HL-60 (cell line): ENCODE data around the gene PTCRA.

ENCODE experiments used
- DNase-seq, 2 experiments: peaks; one replicate each; pipeline ENCODE4 v3.0.0-alpha.2; 2010 to 2020; ENCODE audit warnings: low read depth in 1 of 2, low spot score in 1 of 2
- H3K27ac ChIP-seq: fragments of 250-450 bp; sonication (Bioruptor Pico); replicated peaks from 2 replicates; pipeline ENCODE4 v1.5.1; 2020; ENCODE audit warnings: mild to moderate bottlenecking, moderate library complexity
- H3K27me3 ChIP-seq: fragments of 250-450 bp; sonication (Bioruptor Pico); 2 replicates; pipeline ENCODE4 v1.5.1; 2021; ENCODE audit warnings: mild to moderate bottlenecking, moderate library complexity; ENCODE audit not compliant: insufficient read depth, poor library complexity, severe bottlenecking
- H3K4me3 ChIP-seq: replicated peaks from 2 replicates; pipeline ENCODE4 v1.5.1; 2011; ENCODE audit warnings: mild to moderate bottlenecking, control low read depth, low read length; ENCODE audit not compliant: insufficient read depth
- GABPA ChIP-seq: IDR thresholded peaks from 2 replicates; pipeline ENCODE4 v1.6.1; 2012; ENCODE audit warnings: low read depth
- POLR2AphosphoS5 ChIP-seq: IDR thresholded peaks from 2 replicates; pipeline ENCODE4 v1.6.1; 2012; ENCODE audit warnings: low read depth
- SPI1 ChIP-seq: IDR thresholded peaks from 2 replicates; pipeline ENCODE4 v1.6.1; 2012; ENCODE audit warnings: low read depth, mild to moderate bottlenecking, borderline replicate concordance
- TF ChIP-seq, protein P1 (sequence below): IDR thresholded peaks from 2 replicates; pipeline ENCODE4 v1.6.1; 2012; ENCODE audit warnings: low read depth; ENCODE audit not compliant: insufficient replicate concordance
- TF ChIP-seq, protein P2 (sequence below): IDR thresholded peaks from one replicate; pipeline ENCODE4 v1.5.1; 2011; ENCODE audit warnings: low read length, control low read depth, inconsistent platforms; ENCODE audit not compliant: insufficient read depth

Gene PTCRA

DNA sequence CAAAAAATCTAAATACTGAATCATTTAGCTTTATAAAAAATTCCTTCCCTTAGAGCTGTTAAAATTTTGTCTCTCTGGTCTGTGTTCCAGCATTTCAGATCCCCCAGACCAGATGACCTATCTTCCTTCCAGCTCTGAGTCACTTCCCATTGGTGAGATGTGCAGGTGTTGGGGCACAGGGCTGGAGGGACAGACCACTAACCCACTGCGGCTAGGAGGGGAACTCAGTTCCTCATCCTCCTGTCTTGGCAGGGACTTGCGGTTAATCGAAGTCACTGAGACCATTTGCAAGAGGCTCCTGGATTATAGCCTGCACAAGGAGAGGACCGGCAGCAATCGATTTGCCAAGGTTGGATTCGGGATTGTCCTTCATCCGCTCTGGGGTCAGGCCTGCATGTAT, 19.5 kb downstream of the PTCRA start:
- peak; percentile 82 to 91 for DNase-seq
- H3K27me3 ChIP-seq = no peaks in the 10 kb centered on the region
- H3K27ac ChIP-seq = no peak overlapping the region
- no peak overlapping the region for H3K4me3 ChIP-seq
- TF ChIP-seq, protein P1, sequence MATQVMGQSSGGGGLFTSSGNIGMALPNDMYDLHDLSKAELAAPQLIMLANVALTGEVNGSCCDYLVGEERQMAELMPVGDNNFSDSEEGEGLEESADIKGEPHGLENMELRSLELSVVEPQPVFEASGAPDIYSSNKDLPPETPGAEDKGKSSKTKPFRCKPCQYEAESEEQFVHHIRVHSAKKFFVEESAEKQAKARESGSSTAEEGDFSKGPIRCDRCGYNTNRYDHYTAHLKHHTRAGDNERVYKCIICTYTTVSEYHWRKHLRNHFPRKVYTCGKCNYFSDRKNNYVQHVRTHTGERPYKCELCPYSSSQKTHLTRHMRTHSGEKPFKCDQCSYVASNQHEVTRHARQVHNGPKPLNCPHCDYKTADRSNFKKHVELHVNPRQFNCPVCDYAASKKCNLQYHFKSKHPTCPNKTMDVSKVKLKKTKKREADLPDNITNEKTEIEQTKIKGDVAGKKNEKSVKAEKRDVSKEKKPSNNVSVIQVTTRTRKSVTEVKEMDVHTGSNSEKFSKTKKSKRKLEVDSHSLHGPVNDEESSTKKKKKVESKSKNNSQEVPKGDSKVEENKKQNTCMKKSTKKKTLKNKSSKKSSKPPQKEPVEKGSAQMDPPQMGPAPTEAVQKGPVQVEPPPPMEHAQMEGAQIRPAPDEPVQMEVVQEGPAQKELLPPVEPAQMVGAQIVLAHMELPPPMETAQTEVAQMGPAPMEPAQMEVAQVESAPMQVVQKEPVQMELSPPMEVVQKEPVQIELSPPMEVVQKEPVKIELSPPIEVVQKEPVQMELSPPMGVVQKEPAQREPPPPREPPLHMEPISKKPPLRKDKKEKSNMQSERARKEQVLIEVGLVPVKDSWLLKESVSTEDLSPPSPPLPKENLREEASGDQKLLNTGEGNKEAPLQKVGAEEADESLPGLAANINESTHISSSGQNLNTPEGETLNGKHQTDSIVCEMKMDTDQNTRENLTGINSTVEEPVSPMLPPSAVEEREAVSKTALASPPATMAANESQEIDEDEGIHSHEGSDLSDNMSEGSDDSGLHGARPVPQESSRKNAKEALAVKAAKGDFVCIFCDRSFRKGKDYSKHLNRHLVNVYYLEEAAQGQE = no peak
- TF ChIP-seq GABPA (no peak), SPI1 (peak; percentile 90), POLR2AphosphoS5 (peak; percentile 64)
- TF ChIP-seq, protein P2, sequence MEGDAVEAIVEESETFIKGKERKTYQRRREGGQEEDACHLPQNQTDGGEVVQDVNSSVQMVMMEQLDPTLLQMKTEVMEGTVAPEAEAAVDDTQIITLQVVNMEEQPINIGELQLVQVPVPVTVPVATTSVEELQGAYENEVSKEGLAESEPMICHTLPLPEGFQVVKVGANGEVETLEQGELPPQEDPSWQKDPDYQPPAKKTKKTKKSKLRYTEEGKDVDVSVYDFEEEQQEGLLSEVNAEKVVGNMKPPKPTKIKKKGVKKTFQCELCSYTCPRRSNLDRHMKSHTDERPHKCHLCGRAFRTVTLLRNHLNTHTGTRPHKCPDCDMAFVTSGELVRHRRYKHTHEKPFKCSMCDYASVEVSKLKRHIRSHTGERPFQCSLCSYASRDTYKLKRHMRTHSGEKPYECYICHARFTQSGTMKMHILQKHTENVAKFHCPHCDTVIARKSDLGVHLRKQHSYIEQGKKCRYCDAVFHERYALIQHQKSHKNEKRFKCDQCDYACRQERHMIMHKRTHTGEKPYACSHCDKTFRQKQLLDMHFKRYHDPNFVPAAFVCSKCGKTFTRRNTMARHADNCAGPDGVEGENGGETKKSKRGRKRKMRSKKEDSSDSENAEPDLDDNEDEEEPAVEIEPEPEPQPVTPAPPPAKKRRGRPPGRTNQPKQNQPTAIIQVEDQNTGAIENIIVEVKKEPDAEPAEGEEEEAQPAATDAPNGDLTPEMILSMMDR = no peak

DNA sequence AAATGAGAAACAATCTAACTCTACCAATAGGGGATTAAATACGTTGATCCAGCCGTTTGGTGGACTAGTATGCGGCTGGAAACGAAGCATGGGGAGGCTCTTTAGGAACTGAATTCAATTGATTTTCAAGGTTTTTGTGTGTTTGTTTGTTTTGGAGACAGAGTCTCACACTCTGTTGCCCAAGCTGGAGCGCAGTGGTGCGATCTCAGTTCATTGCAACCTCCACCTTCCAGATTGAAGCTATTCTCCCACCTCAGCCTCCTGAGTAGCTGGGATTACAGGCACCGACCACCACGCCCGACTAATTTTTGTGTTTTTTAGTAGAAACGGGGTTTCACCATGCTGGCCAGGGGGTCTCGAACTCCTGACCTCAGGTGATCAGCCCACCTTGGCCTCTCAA, 20.5 kb downstream of the PTCRA start:
- Histone ChIP-seq H3K4me3 (no peak overlapping the region), H3K27me3 (no peaks in the 10 kb centered on the region), H3K27ac (0 out of 2 replicates have a peak overlapping the region, but pooled peaks have one; percentile 14)
- TF ChIP-seq SPI1 (no peak), POLR2AphosphoS5 (no peak), GABPA (no peak)
- TF ChIP-seq, protein P1 = no peak
- TF ChIP-seq, protein P2 = no peak
- no peak for DNase-seq

DNA sequence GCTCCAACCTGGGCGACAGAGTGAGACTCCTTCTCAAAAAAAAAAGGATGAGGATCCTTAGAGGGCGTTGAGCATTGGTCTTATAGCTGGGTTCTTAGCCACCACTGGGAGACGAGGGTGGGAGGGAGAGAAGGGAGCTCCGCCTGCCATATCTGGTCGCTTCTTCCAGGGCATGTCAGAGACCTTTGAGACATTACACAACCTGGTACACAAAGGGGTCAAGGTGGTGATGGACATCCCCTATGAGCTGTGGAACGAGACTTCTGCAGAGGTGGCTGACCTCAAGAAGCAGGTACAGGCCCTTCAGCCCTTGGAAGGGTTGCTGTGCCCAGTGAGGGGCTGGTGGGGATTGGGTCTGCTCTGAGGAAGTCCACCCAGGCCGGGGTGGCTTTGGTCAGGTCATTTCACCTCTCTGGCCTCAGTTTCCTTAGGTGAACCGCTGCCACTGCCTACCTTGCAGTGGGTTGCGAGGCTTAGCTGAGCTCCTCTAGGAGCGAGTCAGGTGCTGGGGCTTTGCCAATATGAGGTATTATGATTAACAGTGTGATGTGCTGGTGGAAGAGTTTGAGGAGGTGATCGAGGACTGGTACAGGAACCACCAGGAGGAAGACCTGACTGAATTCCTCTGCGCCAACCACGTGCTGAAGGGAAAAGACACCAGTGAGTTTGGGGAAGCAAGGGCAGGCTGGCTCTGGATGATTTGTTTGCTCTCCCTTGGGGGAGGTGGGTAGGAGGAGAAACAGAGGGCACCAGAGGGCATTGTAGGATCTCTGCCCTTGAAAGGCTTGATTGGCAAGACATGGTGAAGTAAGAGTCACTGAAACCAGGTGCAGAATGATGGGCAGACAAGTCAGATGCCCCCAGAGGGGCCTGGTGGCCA, 21.9 kb downstream of the PTCRA start:
- no peak for DNase-seq
- TF ChIP-seq SPI1 (no peak), POLR2AphosphoS5 (no peak), GABPA (no peak)
- TF ChIP-seq, protein P2 = no peak
- TF ChIP-seq, protein P1 = no peak
- no peaks in the 10 kb centered on the region for H3K27me3 ChIP-seq
- no peak overlapping the region for H3K4me3 ChIP-seq
- no peak overlapping the region for H3K27ac ChIP-seq
